Thoracic aorta (tissue), 2 donors: ENCODE data around the gene MIS18A. TPM values are rescaled to one million over a fixed set of nuclear protein-coding genes. Genes with fewer than 3 reads are reported as not detected.

Source experiments
- ATAC-seq: fragments of 150-250 bp; one replicate; pipeline ENCODE4 v1.8.0; 2017; ENCODE audit warnings: low read depth; ENCODE audit not compliant: insufficient number of reproducible peaks, low FRiP score
- DNase-seq: peaks from one replicate; pipeline ENCODE4 v3.0.0-alpha.2; 2020; ENCODE audit warnings: low spot score
- H3K27ac ChIP-seq, 2 donors: fragments of 200-600 bp; sonication (generic); 1 replicate in 1 of 2; 2 replicates in 1 of 2; pipeline ENCODE4 v1.5.1; 2016; ENCODE audit warnings: mild to moderate bottlenecking in 2 of 2, moderate library complexity in 2 of 2
- H3K27me3 ChIP-seq: fragments of 200-600 bp; sonication (generic); replicated peaks from 2 replicates; pipeline ENCODE4 v1.6.0; 2016; ENCODE audit warnings: mild to moderate bottlenecking; ENCODE audit not compliant: insufficient read depth
- H3K36me3 ChIP-seq: fragments of 200-600 bp; sonication (generic); one replicate; pipeline ENCODE4 v1.5.1; 2016
- H3K4me1 ChIP-seq, 2 donors: fragments of 200-600 bp; sonication (generic); 1 replicate in 1 of 2; 2 replicates in 1 of 2; pipeline versions ENCODE4 v1.5.1 to v1.6.0; 2016; ENCODE audit warnings: low read depth in 2 of 2, mild to moderate bottlenecking in 1 of 2; ENCODE audit not compliant: control insufficient read depth in 1 of 2
- H3K4me3 ChIP-seq: fragments of 200-600 bp; sonication (generic); 2 replicates; pipeline ENCODE4 v1.5.1; 2016; ENCODE audit warnings: mild to moderate bottlenecking
- H3K9me3 ChIP-seq: fragments of 200-600 bp; sonication (generic); 2 replicates; pipeline ENCODE4 v1.5.1; 2016
- CTCF ChIP-seq: fragments of 200-600 bp; sonication (generic); IDR thresholded peaks from one replicate; pipeline ENCODE4 v1.5.1; 2019; ENCODE audit warnings: antibody characterized with exemption
- total RNA-seq, 2 donors: library from RNA; depleted of rRNA; stranded (reverse); fragments of >200 nt; gene quantifications; one replicate each; pipeline versions ENCODE4 v1.1.0 to v1.2.3, GENCODE V29; 2016

Gene MIS18A
- total RNA-seq, 2 donors from 2014 or later, result 3.7 to 4.6 TPM

- Histone ChIP-seq H3K4me3 (no peak overlapping the region), H3K27me3 (no peaks in the 10 kb centered on the region), H3K4me1 (no peaks in the 10 kb centered on the region), H3K36me3 (peaks cover 89% of the 10 kb centered on the region), H3K27ac (no peak overlapping the region), H3K9me3 (no peaks in the 10 kb centered on the region)
- no peak for DNase-seq
- no peak for TF ChIP-seq CTCF
- ATAC-seq, result no peak
Observed at GRCh38 chr21:32321480-32321879, 42.6 kb upstream of the MIS18A start.

- DNase-seq (no peak), ATAC-seq (no peak)
- TF ChIP-seq CTCF, result no peak
- H3K27ac ChIP-seq, result no peak overlapping the region
- no peaks in the 10 kb centered on the region for H3K4me1 ChIP-seq
- H3K27me3 ChIP-seq, result no peaks in the 10 kb centered on the region
- H3K4me3 ChIP-seq, result no peak overlapping the region
- H3K9me3 ChIP-seq, result no peaks in the 10 kb centered on the region
- H3K36me3 ChIP-seq, result peaks cover 91% of the 10 kb centered on the region
Observed at GRCh38 chr21:32320726-32321125, 41.9 kb upstream of the MIS18A start.

GRCh38 chr21:32320059-32320458 is 41.2 kb upstream of the MIS18A start:
- no peak for TF ChIP-seq CTCF
- Histone ChIP-seq H3K4me3 (no peak overlapping the region), H3K27me3 (no peaks in the 10 kb centered on the region), H3K9me3 (no peaks in the 10 kb centered on the region), H3K4me1 (no peaks in the 10 kb centered on the region), H3K27ac (no peak overlapping the region), H3K36me3 (peaks cover 84% of the 10 kb centered on the region)
- no peak for DNase-seq
- ATAC-seq, result no peak

GRCh38 chr21:32319012-32319411 is 40.2 kb upstream of the MIS18A start:
- DNase-seq (no peak), ATAC-seq (no peak)
- no peak for TF ChIP-seq CTCF
- Histone ChIP-seq H3K9me3 (no peaks in the 10 kb centered on the region), H3K36me3 (peaks cover 83% of the 10 kb centered on the region), H3K27ac (no peak overlapping the region), H3K27me3 (no peaks in the 10 kb centered on the region), H3K4me1 (no peaks in the 10 kb centered on the region), H3K4me3 (no peak overlapping the region)

GRCh38 chr21:32317726-32318125 is 38.9 kb upstream of the MIS18A start:
- Histone ChIP-seq H3K4me1 (no peaks in the 10 kb centered on the region), H3K9me3 (no peaks in the 10 kb centered on the region), H3K36me3 (peaks cover 79% of the 10 kb centered on the region), H3K4me3 (no peak overlapping the region), H3K27me3 (no peaks in the 10 kb centered on the region), H3K27ac (no peak overlapping the region)
- ATAC-seq, result no peak
- TF ChIP-seq CTCF, result no peak
- DNase-seq, result no peak
